ENCODE data around the gene DEFB121.
"Not testable (repeated sequence)": the region's sequence is repeated elsewhere in the genome, so short reads cannot be mapped to it uniquely, and the experiment has no call there.

The DEFB121 gene

GRCh38 chr20:31406115-31406514 lies at the start of gene DEFB121:
Gene DEFB121, minus strand, starts transcription at chr20:31406215. Its CDS starts 63 bp downstream, at chr20:31406152.
- DNase-seq (ENCODE audit: low spot score), result no peak

- DNase-seq (ENCODE audit: low spot score), result no peak
Measured at GRCh38 chr20:31454361-31454760, 48.3 kb upstream of the DEFB121 start.

DNA sequence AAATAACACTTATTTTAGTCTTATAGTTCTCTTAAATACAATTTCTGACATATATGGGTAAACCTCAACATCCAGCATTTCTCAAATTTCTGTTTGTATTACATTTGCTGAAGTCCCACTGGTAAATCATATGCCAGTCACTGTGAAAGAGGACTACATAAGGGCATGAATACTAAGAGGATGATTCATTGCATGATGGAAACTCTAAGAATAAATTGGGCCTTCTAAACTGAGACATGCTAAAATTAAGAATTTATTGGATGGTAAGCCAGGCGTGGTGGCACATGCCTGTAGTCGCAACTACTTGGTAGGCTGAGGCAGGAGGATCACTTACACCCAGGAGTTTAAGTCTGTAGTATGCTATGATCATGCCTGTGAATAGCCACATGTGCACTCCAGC lies 46.6 kb upstream of the DEFB121 start:
- DNase-seq (ENCODE audit: low spot score), result no peak

GRCh38 chr20:31449511-31450414 lies 43.7 kb upstream of the DEFB121 start:
- DNase-seq (ENCODE audit: low spot score), result no peak

- no peak for DNase-seq (ENCODE audit: low spot score)
Measured at GRCh38 chr20:31446084-31446819, 40.2 kb upstream of the DEFB121 start.

- no peak for DNase-seq (ENCODE audit: low spot score)
Measured at GRCh38 chr20:31440012-31440659, 34.1 kb upstream of the DEFB121 start, which contains the start of gene DEFB123. Gene DEFB123, plus strand, starts transcription at chr20:31440632. Its CDS starts 67 bp downstream, at chr20:31440699.

DNA sequence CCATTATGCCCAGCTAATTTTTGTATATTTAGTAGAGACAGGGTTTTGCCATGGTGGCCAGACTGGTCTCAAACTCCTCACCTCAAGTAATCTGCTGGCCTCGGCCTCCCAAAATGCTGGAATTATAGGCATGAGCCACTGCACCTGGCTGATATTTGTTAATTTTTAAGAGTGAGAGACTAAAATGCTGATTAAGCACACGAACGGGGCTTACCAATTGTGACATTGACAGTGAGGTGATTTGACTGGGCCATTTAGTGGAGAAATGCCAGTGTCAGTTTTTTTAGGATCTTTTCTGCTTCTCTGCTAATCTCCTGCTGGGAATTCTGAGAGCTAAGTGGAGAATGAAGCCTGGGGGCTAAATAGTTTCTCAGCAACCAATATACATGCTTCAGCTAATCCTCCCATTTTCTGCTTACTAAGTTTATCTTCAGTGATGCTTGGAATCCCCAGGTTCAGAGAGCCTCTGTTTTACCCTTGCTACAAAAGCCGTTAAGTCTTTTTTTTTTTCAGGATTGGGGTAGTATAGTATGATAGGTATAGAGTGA lies 24.6 kb upstream of the DEFB121 start:
- no peak for DNase-seq (ENCODE audit: low spot score)

DNA sequence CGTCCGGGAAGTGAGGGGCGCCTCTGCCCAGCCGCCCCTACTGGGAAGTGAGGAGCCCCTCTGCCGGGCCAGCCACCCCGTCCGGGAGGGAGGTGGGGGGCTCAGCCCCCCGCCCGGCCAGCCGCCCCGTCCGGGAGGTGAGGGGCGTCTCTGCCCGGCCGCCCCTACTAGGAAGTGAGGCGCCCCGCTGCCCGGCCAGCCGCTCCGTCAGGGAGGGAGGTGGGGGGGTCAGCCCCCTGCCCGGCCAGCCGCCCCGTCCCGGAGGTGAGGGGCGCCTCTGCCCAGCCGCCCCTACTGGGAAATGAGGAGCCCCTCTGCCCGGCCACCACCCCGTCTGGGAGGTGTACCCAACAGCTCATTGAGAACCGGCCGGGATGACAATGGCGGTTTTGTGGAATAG lies 21.6 kb upstream of the DEFB121 start:
- DNase-seq (ENCODE audit: low spot score), result not testable (repeated sequence)

- not testable (repeated sequence) for DNase-seq (ENCODE audit: low spot score)
Measured at GRCh38 chr20:31426891-31427551, 21.0 kb upstream of the DEFB121 start.

DNA sequence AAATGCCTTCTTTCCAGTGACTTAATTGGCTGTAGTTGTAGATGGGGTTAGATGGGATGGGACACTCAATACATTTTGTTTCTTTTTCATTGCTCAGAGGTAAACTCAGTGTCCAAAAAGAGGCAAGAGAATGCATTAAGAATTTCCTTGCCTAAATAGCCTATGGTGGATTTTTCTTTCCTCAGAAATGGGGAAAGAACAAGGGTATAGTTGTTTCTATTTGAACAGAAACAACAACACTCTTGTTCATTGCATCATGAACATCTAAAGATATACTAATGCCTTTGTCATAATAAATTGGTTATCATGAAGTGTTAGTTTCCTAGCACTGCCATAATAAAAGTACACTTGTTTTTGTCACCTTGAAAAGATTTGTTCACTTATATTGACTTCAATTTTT lies 19.8 kb upstream of the DEFB121 start:
- DNase-seq (ENCODE audit: low spot score), result no peak

GRCh38 chr20:31418307-31418706 lies 12.3 kb upstream of the DEFB121 start:
- DNase-seq (ENCODE audit: low spot score), result no peak

GRCh38 chr20:31415653-31416052 lies 9.6 kb upstream of the DEFB121 start:
- DNase-seq (ENCODE audit: low spot score), result no peak

DNA sequence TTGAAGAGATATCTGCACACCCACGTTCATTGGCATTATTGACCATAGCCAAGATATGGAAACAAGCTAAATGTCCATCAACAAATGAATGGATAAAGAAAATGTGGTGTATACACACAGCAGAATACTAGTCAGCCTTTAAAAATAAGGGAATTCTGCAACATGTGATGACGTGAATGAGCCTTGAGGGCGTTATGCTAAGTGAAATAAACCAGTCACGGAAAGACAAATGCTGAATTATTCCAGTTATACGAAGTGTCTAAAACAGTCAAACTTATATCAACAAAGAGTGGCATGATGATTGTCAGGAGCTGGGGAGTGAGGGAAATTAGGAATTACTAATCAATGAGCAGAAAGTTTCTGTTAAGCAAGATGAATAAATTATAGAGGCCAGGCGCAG lies 8.4 kb upstream of the DEFB121 start:
- DNase-seq (ENCODE audit: low spot score), result no peak

- no peak for DNase-seq (ENCODE audit: low spot score)
Measured at GRCh38 chr20:31410011-31410410, 4.0 kb upstream of the DEFB121 start.

GRCh38 chr20:31403886-31404285 lies 2.1 kb downstream of the DEFB121 start:
- DNase-seq (ENCODE audit: low spot score), result no peak

DNA sequence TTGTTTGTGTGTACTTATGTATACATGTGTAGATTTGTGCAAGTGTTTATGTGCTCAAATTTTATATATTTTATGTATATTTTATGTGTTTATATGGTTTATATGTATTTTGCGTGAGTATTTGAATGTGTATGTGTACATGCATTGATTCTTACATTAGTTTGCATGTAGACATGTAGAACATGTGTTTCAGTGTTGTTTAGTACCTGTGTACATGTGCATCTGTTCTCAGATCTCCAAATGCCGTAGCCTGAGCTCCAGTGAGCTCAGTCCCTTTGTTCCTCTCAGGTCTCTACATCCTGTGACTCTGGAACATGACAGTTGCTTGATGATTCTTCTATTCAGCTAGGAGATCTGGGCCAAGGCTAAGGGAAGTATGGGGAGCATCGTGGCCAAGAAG lies 11.1 kb downstream of the DEFB121 start:
- DNase-seq (ENCODE audit: low spot score), result no peak

DNA sequence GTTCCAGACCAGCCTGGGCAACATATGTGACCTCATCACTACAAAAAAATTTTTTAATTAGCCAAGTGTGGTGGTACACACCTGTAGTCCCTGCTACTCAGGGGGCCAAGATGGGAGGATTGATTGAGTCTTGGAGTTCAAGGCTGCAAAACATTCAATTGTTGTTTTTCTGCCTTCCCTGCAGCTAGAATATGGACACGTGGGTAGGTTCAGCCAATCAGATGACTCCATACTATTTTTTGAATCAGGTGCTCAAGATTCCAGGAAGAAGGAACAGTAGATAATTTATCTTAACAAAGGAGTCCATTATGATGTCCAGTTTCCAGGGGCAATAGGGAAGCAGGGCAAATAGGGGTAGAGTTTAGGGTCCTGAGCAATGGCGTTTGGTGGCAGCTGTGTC lies 13.2 kb downstream of the DEFB121 start:
- DNase-seq (ENCODE audit: low spot score), result no peak

GRCh38 chr20:31390490-31390889 lies 15.5 kb downstream of the DEFB121 start, which contains the start of gene DEFB119:
Gene DEFB119, minus strand, starts transcription at chr20:31390590. Its CDS starts 107 bp downstream, at chr20:31390483.
- DNase-seq (ENCODE audit: low spot score), result no peak

GRCh38 chr20:31374346-31374745 lies 31.7 kb downstream of the DEFB121 start:
- no peak for DNase-seq (ENCODE audit: low spot score)

DNA sequence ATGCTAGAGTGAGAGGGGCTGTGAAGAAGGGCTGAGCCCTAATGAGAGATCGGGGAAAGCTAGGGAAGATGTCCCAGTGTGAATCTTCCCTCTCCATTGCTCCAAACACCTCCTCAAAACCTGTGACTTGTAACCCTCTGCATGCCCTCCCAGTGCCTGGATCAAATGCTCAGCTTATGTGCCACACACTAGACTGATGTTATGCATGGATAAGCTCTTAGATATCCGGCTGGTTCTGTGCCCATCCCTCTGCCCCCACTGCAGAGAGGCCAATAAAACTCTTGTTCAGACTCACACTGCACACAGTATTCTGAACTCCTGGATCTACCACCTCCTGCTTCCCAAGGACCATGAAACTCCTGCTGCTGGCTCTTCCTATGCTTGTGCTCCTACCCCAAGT lies 37.7 kb downstream of the DEFB121 start, which contains the start of gene DEFB118:
TSS of gene DEFB118 (plus strand) at position 301 of the 400 bp plus-strand sequence. CDS start at position 351, 50 bp downstream.
- no peak for DNase-seq (ENCODE audit: low spot score)

DNA sequence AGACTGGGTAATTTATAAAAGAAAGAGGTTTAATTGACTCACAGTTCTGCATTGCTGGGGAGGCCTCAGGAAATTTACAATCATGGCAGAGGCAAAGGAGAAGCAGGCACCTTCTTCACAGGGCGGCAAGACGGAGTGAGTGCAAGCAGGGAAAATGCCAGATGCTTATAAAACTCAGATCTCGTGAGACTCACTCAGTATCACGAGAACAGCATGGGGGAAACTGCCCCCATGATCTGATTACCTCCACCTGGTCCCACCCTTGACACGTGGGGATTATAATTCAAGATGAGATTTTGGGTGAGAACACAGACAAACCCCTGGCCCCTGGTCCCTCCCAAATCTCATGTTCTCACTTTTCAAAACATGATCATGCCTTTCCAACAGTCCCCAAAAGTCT lies 41.7 kb downstream of the DEFB121 start:
- DNase-seq (ENCODE audit: low spot score), result not testable (repeated sequence)

Data from AG08395 (cell line).